GM23248 (cell line): ENCODE measurements around the gene ZNF500.

Source experiments
- EZH2 ChIP-seq: fragments of 200-600 bp; sonication (generic); IDR thresholded peaks from 2 replicates; pipeline ENCODE4 v1.6.1; 2018; ENCODE audit warnings: antibody characterized with exemption, mild to moderate bottlenecking; ENCODE audit not compliant: insufficient read depth, poor library complexity, severe bottlenecking
- EZH2phosphoT487 ChIP-seq: fragments of 200-600 bp; sonication (generic); IDR thresholded peaks from 2 replicates; pipeline ENCODE4 v1.6.1; 2018; ENCODE audit warnings: antibody characterized with exemption, moderate library complexity, mild to moderate bottlenecking, low read depth; ENCODE audit not compliant: insufficient read depth

- TF ChIP-seq EZH2 (no peak), EZH2phosphoT487 (no peak)
Observed at GRCh38 chr16:4706871-4707270, 60.1 kb downstream of the ZNF500 start.
